ENCODE data around the gene KCNA10. TPM values are rescaled to one million over a fixed set of nuclear protein-coding genes. Genes with fewer than 3 reads are reported as not detected.

The KCNA10 gene
- total RNA-seq, 1 experiment from 2014 or later = not detected

GRCh38 chr1:110545492-110545891, 26.5 kb upstream of the KCNA10 start:
- no peak overlapping the region for H3K27ac ChIP-seq (ENCODE audit: low read length)
- no TSS peak for BruUV-seq (replicated peaks)
- no peak overlapping the region for H3K4me3 ChIP-seq (ENCODE audit: low read length)
- H2AFZ ChIP-seq (ENCODE audit: low read length) = no peak overlapping the region
- no peaks in the 10 kb centered on the region for H3K9me2 ChIP-seq (replicated peaks; ENCODE audit: low read length)
- H3K27me3 ChIP-seq (ENCODE audit: low read length) = peaks cover 21% of the 10 kb centered on the region
- H3K4me2 ChIP-seq (ENCODE audit: low read length) = no peak overlapping the region
- CTCF ChIA-PET = no interaction called here
- H3K79me2 ChIP-seq (ENCODE audit: low read length) = no peaks in the 10 kb centered on the region
- H4K20me1 ChIP-seq (ENCODE audit: low read length) = no peaks in the 10 kb centered on the region
- no peak overlapping the region for H3K9ac ChIP-seq (ENCODE audit: low read length)
- no peaks in the 10 kb centered on the region for H3F3A ChIP-seq (ENCODE audit: low read length, unreplicated experiment)
- no peaks in the 10 kb centered on the region for H3K9me3 ChIP-seq (ENCODE audit: low read length)
- ATAC-seq (no peak), DNase-seq (no peak)
- no peak for TF ChIP-seq EZH2 (IDR thresholded peaks at IDR 0.05; ENCODE audit: low read length, unreplicated experiment)
- no peaks in the 10 kb centered on the region for H3K36me3 ChIP-seq (ENCODE audit: low read depth, low read length)
- POLR2A ChIA-PET (ENCODE audit: unreplicated experiment) = no interaction called here
- intact Hi-C loops (cut with micrococcal nuclease) = loop anchor here (5.0 kb wide), 1 partner anchor 72 kb away; no protein-coding TSS in a partner anchor
- no peaks in the 10 kb centered on the region for H3K4me1 ChIP-seq (ENCODE audit: insufficient read depth, low read length)

DNA sequence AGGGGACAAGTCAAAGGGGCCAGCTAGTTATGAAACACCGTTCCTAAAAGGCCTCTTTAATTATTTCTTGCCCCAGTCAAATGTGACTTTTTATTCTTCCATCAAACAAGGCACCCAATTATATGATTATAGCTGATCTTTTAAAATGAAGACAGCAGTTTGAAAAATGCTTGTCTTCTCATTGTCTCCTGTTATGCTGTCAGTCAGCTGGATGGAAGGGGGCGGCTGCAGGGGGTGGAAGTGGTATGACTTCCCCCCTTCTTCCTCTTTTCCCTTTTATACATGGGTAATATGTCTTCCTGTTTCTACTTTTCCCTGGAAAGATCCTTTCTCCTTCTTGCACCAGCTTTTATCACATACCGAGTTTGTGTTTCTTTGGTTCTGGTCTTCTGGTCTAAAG, 25.8 kb upstream of the KCNA10 start:
- Histone ChIP-seq H3K27me3 (ENCODE audit: low read length) (peaks cover 17% of the 10 kb centered on the region; the same call in 1 of the 2 replicates), H3K9me2 (replicated peaks; ENCODE audit: low read length) (no peaks in the 10 kb centered on the region), H4K20me1 (ENCODE audit: low read length) (no peaks in the 10 kb centered on the region), H3K9me3 (ENCODE audit: low read length) (no peaks in the 10 kb centered on the region), H3K27ac (ENCODE audit: low read length) (no peak overlapping the region), H3K36me3 (ENCODE audit: low read depth, low read length) (no peaks in the 10 kb centered on the region), H2AFZ (ENCODE audit: low read length) (no peak overlapping the region), H3K4me2 (ENCODE audit: low read length) (no peak overlapping the region), H3K79me2 (ENCODE audit: low read length) (no peaks in the 10 kb centered on the region), H3K4me1 (ENCODE audit: insufficient read depth, low read length) (no peaks in the 10 kb centered on the region), H3F3A (ENCODE audit: low read length, unreplicated experiment) (no peaks in the 10 kb centered on the region), H3K4me3 (ENCODE audit: low read length) (no peak overlapping the region), H3K9ac (ENCODE audit: low read length) (no peak overlapping the region)
- DNase-seq = no peak
- intact Hi-C loops (cut with micrococcal nuclease) = loop anchor here (5.0 kb wide), 1 partner anchor 73 kb away; no protein-coding TSS in a partner anchor
- TF ChIP-seq EZH2phosphoT487 (IDR thresholded peaks at IDR 0.05; ENCODE audit: borderline replicate concordance, low read length) (no peak), EZH2 (IDR thresholded peaks at IDR 0.05; ENCODE audit: low read length, unreplicated experiment) (no peak), CTCF (conservative IDR thresholded peaks at IDR 0.05; ENCODE audit: low read depth, low read length) (no peak)
- ChIA-PET CTCF (no interaction called here), POLR2A (ENCODE audit: unreplicated experiment) (no interaction called here)
- BruUV-seq (replicated peaks) = no TSS peak
- ATAC-seq = no peak

DNA sequence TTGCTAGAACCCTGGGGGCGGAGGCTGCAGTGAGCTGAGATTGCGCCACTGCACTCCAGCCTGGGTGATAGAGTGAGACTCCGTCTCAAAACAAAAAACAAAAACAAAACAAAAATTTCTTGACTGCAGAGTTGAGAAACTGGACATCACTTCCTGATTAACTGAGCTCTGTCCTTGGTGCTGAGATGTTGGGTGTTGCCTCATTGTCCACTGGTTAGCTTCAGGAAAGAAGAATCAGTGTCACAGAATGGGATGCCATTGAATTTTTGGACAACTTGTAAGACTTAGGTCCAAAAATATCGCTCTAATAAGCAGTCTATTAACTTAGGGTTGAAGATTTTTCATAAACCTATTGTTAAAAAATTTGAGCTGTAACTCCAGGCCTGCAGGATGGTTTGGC, 23.8 kb upstream of the KCNA10 start:
- no peak for TF ChIP-seq CTCF (conservative IDR thresholded peaks at IDR 0.05; ENCODE audit: low read depth, low read length)
- TF ChIP-seq EZH2 (IDR thresholded peaks at IDR 0.05; ENCODE audit: low read length, unreplicated experiment) = no peak
- TF ChIP-seq EZH2phosphoT487 (IDR thresholded peaks at IDR 0.05; ENCODE audit: borderline replicate concordance, low read length) = no peak
- ATAC-seq = no peak

More for the DNA sequence above, 23.8 kb upstream of the KCNA10 start:
- intact Hi-C loops (cut with micrococcal nuclease) = no loop called here
- no peaks in the 10 kb centered on the region for H4K20me1 ChIP-seq (ENCODE audit: low read length)
- BruUV-seq (replicated peaks) = no TSS peak
- peak; percentile 55 for DNase-seq
- H3K9me2 ChIP-seq (replicated peaks; ENCODE audit: low read length) = no peaks in the 10 kb centered on the region
- no peaks in the 10 kb centered on the region for H3K9me3 ChIP-seq (ENCODE audit: low read length)
- POLR2A ChIA-PET (ENCODE audit: unreplicated experiment) = no interaction called here
- CTCF ChIA-PET = no interaction called here
- no peaks in the 10 kb centered on the region for H3K4me1 ChIP-seq (ENCODE audit: insufficient read depth, low read length)
- H3K4me2 ChIP-seq (ENCODE audit: low read length) = no peak overlapping the region
- no peak overlapping the region for H3K9ac ChIP-seq (ENCODE audit: low read length)
- H3K79me2 ChIP-seq (ENCODE audit: low read length) = no peaks in the 10 kb centered on the region
- no peaks in the 10 kb centered on the region for H3K36me3 ChIP-seq (ENCODE audit: low read depth, low read length)
- H3K27ac ChIP-seq (ENCODE audit: low read length) = no peak overlapping the region
- H3K27me3 ChIP-seq (ENCODE audit: low read length) = peaks cover 15% of the 10 kb centered on the region; the same call in 1 of the 2 replicates
- H3K4me3 ChIP-seq (ENCODE audit: low read length) = no peak overlapping the region
- no peaks in the 10 kb centered on the region for H3F3A ChIP-seq (ENCODE audit: low read length, unreplicated experiment)
- H2AFZ ChIP-seq (ENCODE audit: low read length) = no peak overlapping the region
